GM21390 (cell line): Measurements from ENCODE around the gene C1QB.

Experiments
- ATAC-seq: cut with Tn5 transposase; IDR thresholded peaks from one replicate; pipeline ENCODE4 v1.9.1; 2021; ENCODE audit not compliant: unreplicated experiment

The C1QB gene

GRCh38 chr1:22633697-22634463, 19.2 kb upstream of the C1QB start:
- no peak for ATAC-seq

GRCh38 chr1:22635436-22635835, 17.6 kb upstream of the C1QB start:
- no peak for ATAC-seq

GRCh38 chr1:22636353-22636752, 16.7 kb upstream of the C1QB start, which contains the start of gene C1QA:
Gene C1QA, plus strand, starts transcription at chr1:22636628. Its CDS starts 989 bp downstream, at chr1:22637617.
- no peak for ATAC-seq

GRCh38 chr1:22636927-22637326, 16.1 kb upstream of the C1QB start:
- ATAC-seq = no peak

GRCh38 chr1:22637907-22638445, 15.1 kb upstream of the C1QB start:
- ATAC-seq = no peak

GRCh38 chr1:22638476-22639234, 14.4 kb upstream of the C1QB start:
- no peak for ATAC-seq

GRCh38 chr1:22639286-22639685, 13.8 kb upstream of the C1QB start:
- ATAC-seq = no peak

GRCh38 chr1:22641247-22641646, 11.8 kb upstream of the C1QB start:
- ATAC-seq = no peak

- no peak for ATAC-seq
These were observed 11.0 kb upstream of the C1QB start for GRCh38 chr1:22641906-22642636.

GRCh38 chr1:22643381-22643780, 9.7 kb upstream of the C1QB start, which contains the start of gene C1QC:
Gene C1QC, plus strand, starts transcription at chr1:22643633. Its CDS starts 391 bp downstream, at chr1:22644024.
- no peak for ATAC-seq

GRCh38 chr1:22643928-22644327, 9.1 kb upstream of the C1QB start:
- ATAC-seq = no peak

- no peak for ATAC-seq
These were observed 7.1 kb upstream of the C1QB start for GRCh38 chr1:22645931-22646330.

- ATAC-seq = no peak
These were observed 6.7 kb upstream of the C1QB start for GRCh38 chr1:22646384-22646783.

- ATAC-seq = no peak
These were observed 2.8 kb upstream of the C1QB start for GRCh38 chr1:22650089-22650693.

- ATAC-seq = no peak
These were observed 837 bp upstream of the C1QB start for GRCh38 chr1:22651941-22652856.

- no peak for ATAC-seq
These were observed 1.7 kb downstream of the C1QB start for GRCh38 chr1:22654692-22655091.

GRCh38 chr1:22658385-22659163, 5.5 kb downstream of the C1QB start:
- no peak for ATAC-seq

- ATAC-seq = no peak
These were observed 7.7 kb downstream of the C1QB start for GRCh38 chr1:22660716-22661241.

- ATAC-seq = no peak
These were observed 8.8 kb downstream of the C1QB start for GRCh38 chr1:22661880-22662279.
